CD4-positive, alpha-beta T cell (primary cell): ENCODE results near the gene SRSF7. TPM values are rescaled to one million over a fixed set of nuclear protein-coding genes. Genes with fewer than 3 reads are reported as not detected.
"Not testable (repeated sequence)": the region's sequence is repeated elsewhere in the genome, so short reads cannot be mapped to it uniquely, and the experiment has no call there.

Source experiments
- ATAC-seq: fragments of 200-7000 bp; cut with Tn5 transposase; one replicate; pipeline ENCODE4 v1.10.0; 2022; ENCODE audit warnings: mild to moderate bottlenecking; ENCODE audit not compliant: poor library complexity
- CTCF ChIA-PET: fragments of 350-600 bp; sonication (Branson Sonifier 250); formaldehyde crosslinking; loops from one replicate; lab custom pipeline; 2021; ENCODE audit warnings: antibody characterized with exemption, inconsistent platforms; lab: Charles Lee
- POLR2A ChIA-PET: fragments of 350-600 bp; sonication (Branson Sonifier 250); formaldehyde crosslinking; loops from one replicate; lab custom pipeline; 2021; ENCODE audit warnings: antibody characterized with exemption, inconsistent platforms; lab: Charles Lee
- DNase-seq, 14 experiments: peaks; one replicate each; pipeline ENCODE4 v3.0.0-alpha.2; 2013 to 2020; ENCODE audit warnings: mixed read lengths in 2 of 14
- H3K27ac ChIP-seq, 2 donors: one replicate each; pipeline versions ENCODE4 v1.5.1 to v1.7.0; 2013; ENCODE audit warnings: low read length in 2 of 2, low read depth in 1 of 2, mild to moderate bottlenecking in 1 of 2
- H3K27me3 ChIP-seq, 2 experiments: 1 replicate in 1 of 2; 2 replicates in 1 of 2; pipeline versions ENCODE4 v1.6.1 to v1.7.0; 2013; ENCODE audit warnings: low read length in 2 of 2, control low read depth in 1 of 2, mild to moderate bottlenecking in 1 of 2, moderate library complexity in 1 of 2; ENCODE audit not compliant: insufficient read depth in 2 of 2, control insufficient read depth in 1 of 2
- H3K36me3 ChIP-seq: one replicate; pipeline ENCODE4 v1.6.1; 2013; ENCODE audit warnings: low read length, control low read depth; ENCODE audit not compliant: insufficient read depth
- H3K4me1 ChIP-seq: one replicate; pipeline ENCODE4 v1.6.1; 2013; ENCODE audit warnings: low read length, control low read depth; ENCODE audit not compliant: insufficient read depth
- H3K4me3 ChIP-seq: one replicate; pipeline ENCODE4 v1.5.1; 2013; ENCODE audit warnings: mild to moderate bottlenecking, low read length, moderate library complexity
- H3K9me3 ChIP-seq, 2 experiments: 1 replicate in 1 of 2; 2 replicates in 1 of 2; pipeline versions ENCODE4 v1.6.1 to v1.7.0; 2013; ENCODE audit warnings: low read length in 2 of 2, mild to moderate bottlenecking in 2 of 2, control low read depth in 1 of 2, moderate library complexity in 1 of 2; ENCODE audit not compliant: control insufficient read depth in 1 of 2, insufficient read depth in 1 of 2
- H3K27ac Mint-ChIP-seq: one replicate; pipeline ENCODE4 v1.8.0; 2020; ENCODE audit warnings: mixed read lengths
- H3K27me3 Mint-ChIP-seq: one replicate; pipeline ENCODE4 v1.8.0; 2021; ENCODE audit warnings: mixed read lengths
- H3K36me3 Mint-ChIP-seq: one replicate; pipeline ENCODE4 v1.8.0; 2021; ENCODE audit warnings: low read depth, mixed read lengths
- H3K4me1 Mint-ChIP-seq: one replicate; pipeline ENCODE4 v1.8.0; 2021; ENCODE audit warnings: low read depth, mixed read lengths
- H3K4me3 Mint-ChIP-seq: one replicate; pipeline ENCODE4 v1.8.0; 2020; ENCODE audit warnings: mild to moderate bottlenecking, mixed read lengths
- H3K9me3 Mint-ChIP-seq: one replicate; pipeline ENCODE4 v1.8.0; 2020; ENCODE audit warnings: mixed read lengths
- intact Hi-C, 2 experiments: fragments of 100-400 bp; cut with DNase I in 1 of 2; cut with micrococcal nuclease in 1 of 2; formaldehyde crosslinking; loops; one replicate each; pipeline versions ENCODE4 v1.15.1 to v1.9.0; 2023 to 2025; cut with DNase I, micrococcal nuclease
- total RNA-seq, 174 experiments: library from RNA in 2 of 174; stranded (reverse) in 2 of 174; gene quantifications; one replicate each; pipeline ENCODE4 v1.2.3 and lab custom pipeline; 2021 to 2026
- TF ChIP-seq, protein P1 (sequence below): fragments of 200-600 bp; IDR thresholded peaks from one replicate; pipeline ENCODE4 v1.8.0; 2022; ENCODE audit warnings: antibody characterized with exemption, mild to moderate bottlenecking

The SRSF7 gene
- total RNA-seq, 2 experiments from 2014 or later: 550 to 557 TPM

DNA sequence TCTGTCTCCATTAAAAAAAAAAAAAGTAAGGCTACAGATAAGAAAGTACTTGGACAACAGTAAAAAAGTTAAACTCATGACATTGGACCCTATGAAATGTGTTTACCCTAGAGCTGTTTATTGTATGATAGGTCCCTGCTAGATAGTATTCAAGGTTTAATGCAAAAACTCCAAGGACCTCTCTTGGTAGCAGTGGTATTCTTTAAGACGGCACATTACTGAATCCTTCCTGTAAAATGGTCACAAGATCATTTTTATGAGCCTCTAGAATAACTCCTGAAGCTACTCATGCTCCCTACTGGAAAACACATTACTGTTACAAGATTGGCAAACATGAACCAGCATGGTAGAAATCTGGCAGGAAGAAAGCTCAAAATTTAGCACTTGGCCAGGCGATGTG lies 46.5 kb downstream of the SRSF7 start:
- peaks cover 72% of the 10 kb centered on the region for H3K4me1 Mint-ChIP-seq
- DNase-seq: no peak
- no peaks in the 10 kb centered on the region for H3K9me3 Mint-ChIP-seq
- ATAC-seq: no peak
- Histone ChIP-seq H3K4me1 (peaks cover 60% of the 10 kb centered on the region), H3K27ac (no peak overlapping the region), H3K4me3 (no peak overlapping the region), H3K27me3 (no peaks in the 10 kb centered on the region), H3K9me3 (no peaks in the 10 kb centered on the region), H3K36me3 (peaks cover 6% of the 10 kb centered on the region)
- peaks cover 47% of the 10 kb centered on the region for H3K36me3 Mint-ChIP-seq
- CTCF ChIA-PET: interaction anchor here (1.3 to 1.9 kb wide), 2 partner anchors 23 to 101 kb away, joined by 5 to 6 read pairs; no protein-coding TSS in a partner anchor
- H3K4me3 Mint-ChIP-seq: no peak overlapping the region
- H3K27ac Mint-ChIP-seq: peak overlapping the region; percentile 67
- TF ChIP-seq, protein P1, sequence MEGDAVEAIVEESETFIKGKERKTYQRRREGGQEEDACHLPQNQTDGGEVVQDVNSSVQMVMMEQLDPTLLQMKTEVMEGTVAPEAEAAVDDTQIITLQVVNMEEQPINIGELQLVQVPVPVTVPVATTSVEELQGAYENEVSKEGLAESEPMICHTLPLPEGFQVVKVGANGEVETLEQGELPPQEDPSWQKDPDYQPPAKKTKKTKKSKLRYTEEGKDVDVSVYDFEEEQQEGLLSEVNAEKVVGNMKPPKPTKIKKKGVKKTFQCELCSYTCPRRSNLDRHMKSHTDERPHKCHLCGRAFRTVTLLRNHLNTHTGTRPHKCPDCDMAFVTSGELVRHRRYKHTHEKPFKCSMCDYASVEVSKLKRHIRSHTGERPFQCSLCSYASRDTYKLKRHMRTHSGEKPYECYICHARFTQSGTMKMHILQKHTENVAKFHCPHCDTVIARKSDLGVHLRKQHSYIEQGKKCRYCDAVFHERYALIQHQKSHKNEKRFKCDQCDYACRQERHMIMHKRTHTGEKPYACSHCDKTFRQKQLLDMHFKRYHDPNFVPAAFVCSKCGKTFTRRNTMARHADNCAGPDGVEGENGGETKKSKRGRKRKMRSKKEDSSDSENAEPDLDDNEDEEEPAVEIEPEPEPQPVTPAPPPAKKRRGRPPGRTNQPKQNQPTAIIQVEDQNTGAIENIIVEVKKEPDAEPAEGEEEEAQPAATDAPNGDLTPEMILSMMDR: no peak
- intact Hi-C loops: loop anchor here in 1 of 2 experiments (5.0 kb wide), 1 partner anchor 102 kb away; the partner anchor contains the start of gene HNRNPLL
- POLR2A ChIA-PET: interaction anchor here (1.0 to 3.1 kb wide), 4 partner anchors 23 to 123 kb away, joined by 3 to 11 read pairs (median 6); partner anchors contain the start of gene SRSF7
- H3K27me3 Mint-ChIP-seq: no peaks in the 10 kb centered on the region

GRCh38 chr2:38703336-38703735 lies 47.8 kb downstream of the SRSF7 start:
- DNase-seq, H3K9me3 Mint-ChIP-seq, H3K27me3 ChIP-seq, intact Hi-C loops, H3K4me3 Mint-ChIP-seq, H3K4me3 ChIP-seq, ATAC-seq, H3K27ac ChIP-seq, H3K27me3 Mint-ChIP-seq, H3K9me3 ChIP-seq: not testable (repeated sequence)
- ChIA-PET POLR2A (interaction anchor here (1.2 to 3.1 kb wide), 3 partner anchors 22 to 122 kb away, joined by 3 to 11 read pairs (median 5); partner anchors contain the start of gene SRSF7), CTCF (interaction anchor here (1.8 kb wide), 1 partner anchor 100 kb away, joined by 7 read pairs; the partner anchor contains the start of gene HNRNPLL)
- Histone ChIP-seq H3K4me1 (peaks cover 59% of the 10 kb centered on the region), H3K36me3 (peaks cover 12% of the 10 kb centered on the region)
- H3K27ac Mint-ChIP-seq: peak overlapping the region; percentile 73
- peaks cover 46% of the 10 kb centered on the region for H3K36me3 Mint-ChIP-seq
- peaks cover 62% of the 10 kb centered on the region for H3K4me1 Mint-ChIP-seq

DNA sequence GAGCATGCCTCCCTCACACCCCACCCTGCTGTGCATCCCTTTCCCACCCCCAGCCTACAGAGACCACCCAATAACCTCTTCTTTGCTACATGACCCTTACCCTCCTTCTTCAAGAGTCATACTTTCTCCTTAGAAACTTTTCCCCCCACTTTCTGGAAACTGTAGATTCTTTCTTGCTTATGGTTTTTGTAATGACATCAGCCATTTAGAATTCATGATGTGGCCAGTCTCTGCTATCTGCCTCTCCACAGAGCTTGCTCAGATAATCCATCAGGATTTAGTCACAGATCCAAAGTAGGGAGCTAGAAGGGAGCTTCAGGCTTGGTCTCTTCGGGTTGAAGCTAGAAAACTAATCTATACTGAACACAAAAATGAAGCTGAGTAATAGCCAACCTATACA lies 48.7 kb downstream of the SRSF7 start:
- H3K27ac Mint-ChIP-seq: peak overlapping the region; percentile 85
- H3K27me3 Mint-ChIP-seq: no peaks in the 10 kb centered on the region
- POLR2A ChIA-PET: interaction anchor here (1.2 to 3.1 kb wide), 2 partner anchors 21 to 48 kb away, joined by 3 to 11 read pairs; partner anchors contain the start of gene SRSF7
- TF ChIP-seq, protein P1: no peak
- peaks cover 50% of the 10 kb centered on the region for H3K36me3 Mint-ChIP-seq
- H3K4me3 ChIP-seq: no peak overlapping the region
- CTCF ChIA-PET: interaction anchor here (0.8 to 1.8 kb wide), 2 partner anchors 98 to 99 kb away, joined by 3 to 7 read pairs; partner anchors contain the start of gene HNRNPLL
- peaks cover 59% of the 10 kb centered on the region for H3K4me1 ChIP-seq
- peak overlapping the region; percentile 58 for H3K4me3 Mint-ChIP-seq
- ATAC-seq (no peak), DNase-seq (no peak)
- peaks cover 12% of the 10 kb centered on the region for H3K36me3 ChIP-seq
- H3K9me3 ChIP-seq: no peaks in the 10 kb centered on the region
- H3K27ac ChIP-seq: no peak overlapping the region
- no peaks in the 10 kb centered on the region for H3K27me3 ChIP-seq
- H3K9me3 Mint-ChIP-seq: peaks cover 2% of the 10 kb centered on the region
- intact Hi-C loops: no loop called here
- peaks cover 63% of the 10 kb centered on the region for H3K4me1 Mint-ChIP-seq
